Activated naive CD4-positive, alpha-beta T cell treated with Interleukin-2 at 50 U/mL for 16 hours (primary cell): Measurements from ENCODE around the gene KLHDC7B.

Experiments
- DNase-seq: peaks from one replicate; pipeline ENCODE4 v3.0.0-alpha.2; 2020

Gene KLHDC7B

GRCh38 chr22:50545522-50546325 is at the start of gene KLHDC7B:
Gene KLHDC7B, plus strand, starts transcription at chr22:50545899. Its CDS starts 345 bp downstream, at chr22:50546244.
- DNase-seq, result peak; percentile 47

- DNase-seq, result no peak
These were observed 48.6 kb upstream of the KLHDC7B start for GRCh38 chr22:50497093-50497492.

- DNase-seq, result peak; percentile 68
These were observed 47.3 kb upstream of the KLHDC7B start for GRCh38 chr22:50498322-50498890.

GRCh38 chr22:50500452-50500851 is 45.2 kb upstream of the KLHDC7B start:
- no peak for DNase-seq

GRCh38 chr22:50502096-50502495 is 43.6 kb upstream of the KLHDC7B start:
- no peak for DNase-seq

GRCh38 chr22:50502628-50503474 is 42.8 kb upstream of the KLHDC7B start:
- no peak for DNase-seq

- DNase-seq, result no peak
These were observed 42.1 kb upstream of the KLHDC7B start for GRCh38 chr22:50503475-50504145.

- no peak for DNase-seq
These were observed 41.1 kb upstream of the KLHDC7B start for GRCh38 chr22:50504369-50505211.

- no peak for DNase-seq
These were observed 40.4 kb upstream of the KLHDC7B start for GRCh38 chr22:50505276-50505775.

- DNase-seq, result no peak
These were observed 39.7 kb upstream of the KLHDC7B start for GRCh38 chr22:50505776-50506610.

GRCh38 chr22:50506611-50507420 is 38.9 kb upstream of the KLHDC7B start:
- DNase-seq, result no peak

GRCh38 chr22:50507421-50507990 is 38.2 kb upstream of the KLHDC7B start, which contains the start of gene LMF2:
Gene LMF2, minus strand, starts transcription at chr22:50507702. Its CDS starts 27 bp downstream, at chr22:50507675.
- peak; percentile 93 for DNase-seq

GRCh38 chr22:50507991-50508884 is 37.5 kb upstream of the KLHDC7B start, which contains the start of gene NCAPH2:
Gene NCAPH2, plus strand, starts transcription at chr22:50508224. Its CDS starts 114 bp downstream, at chr22:50508338.
- DNase-seq, result peak; percentile 99

- DNase-seq, result no peak
These were observed 36.8 kb upstream of the KLHDC7B start for GRCh38 chr22:50508897-50509296.

- DNase-seq, result no peak
These were observed 32.5 kb upstream of the KLHDC7B start for GRCh38 chr22:50513175-50513574.

- DNase-seq, result no peak
These were observed 29.6 kb upstream of the KLHDC7B start for GRCh38 chr22:50516068-50516467.

- DNase-seq, result no peak
These were observed 28.8 kb upstream of the KLHDC7B start for GRCh38 chr22:50516891-50517290.
